ENCODE data around the gene ARHGAP24. TPM values are rescaled to one million over a fixed set of nuclear protein-coding genes. Genes with fewer than 3 reads are reported as not detected.

ARHGAP24 gene
- total RNA-seq, 1 donor from 2014 or later = 30.6 TPM

DNA sequence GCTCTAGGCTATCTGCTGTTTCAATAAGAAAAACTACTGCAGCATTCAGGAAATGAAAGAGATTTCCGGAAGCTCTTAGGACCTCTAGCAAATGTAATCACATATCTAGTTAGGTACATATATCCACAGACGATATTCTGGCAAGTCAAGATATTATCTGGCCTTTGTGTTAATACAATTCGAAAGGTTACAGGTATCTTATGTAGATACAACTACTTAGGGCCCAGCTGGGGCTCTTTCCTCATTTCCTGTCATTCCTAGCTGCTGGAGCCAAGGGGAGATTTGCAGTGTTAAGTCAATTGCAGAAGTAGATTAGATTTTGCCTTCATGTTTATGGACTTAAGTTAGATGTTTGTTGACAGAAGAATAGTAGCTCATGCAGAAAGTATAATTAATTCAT lies 299.5 kb downstream of the ARHGAP24 start:
- no peak for DNase-seq (ENCODE audit: low read depth in 2 of 2)

DNA sequence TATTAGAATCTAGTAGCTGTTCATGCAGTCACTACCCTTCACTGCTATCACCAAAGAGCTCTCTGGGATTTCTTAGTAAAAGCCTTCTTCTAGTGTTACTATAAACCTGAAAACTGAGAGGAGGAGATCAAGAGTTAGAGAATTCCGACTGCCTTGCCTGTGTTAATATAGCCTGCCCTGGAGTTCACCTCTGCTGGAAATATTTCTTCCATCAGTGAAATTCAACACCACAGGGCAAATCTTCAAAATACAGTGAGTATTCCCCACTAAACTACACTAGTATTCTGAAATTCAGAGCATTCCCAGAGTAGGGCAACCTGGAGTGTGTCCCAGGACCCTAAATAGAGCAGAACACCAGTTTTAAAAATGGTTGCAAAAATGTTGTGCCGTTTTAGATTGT lies 301.1 kb downstream of the ARHGAP24 start:
- DNase-seq (ENCODE audit: low read depth in 2 of 2) = peak in 1 of 2 donors; percentile 28

DNA sequence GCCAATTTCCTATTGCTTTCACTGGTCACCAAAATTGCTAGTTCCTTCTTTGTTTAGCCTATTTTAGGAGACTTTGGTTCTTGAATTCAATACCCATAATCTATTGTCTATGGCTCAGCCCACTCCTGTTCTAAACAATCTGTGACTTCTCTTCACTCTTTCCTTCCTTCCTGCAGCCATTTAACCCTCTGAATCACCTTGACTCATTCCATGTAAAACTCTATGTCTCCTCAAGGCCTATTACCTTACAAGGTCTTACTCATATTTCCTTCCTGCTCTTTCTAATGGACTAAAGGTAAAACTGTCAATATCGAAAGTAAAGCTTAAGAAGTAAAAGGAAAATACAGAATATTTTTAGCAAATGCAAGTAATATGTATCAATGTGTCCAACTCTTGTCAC lies 301.6 kb downstream of the ARHGAP24 start:
- DNase-seq (ENCODE audit: low read depth in 2 of 2) = peak; percentile 60 to 92

- peak; percentile 56 to 62 for DNase-seq (ENCODE audit: low read depth in 2 of 2)
Measured at GRCh38 chr4:85777908-85778631, 303.1 kb downstream of the ARHGAP24 start.

- DNase-seq (ENCODE audit: low read depth in 2 of 2) = peak; percentile 68 to 70
Measured at GRCh38 chr4:85778632-85779131, 303.7 kb downstream of the ARHGAP24 start.

- DNase-seq (ENCODE audit: low read depth in 2 of 2) = peak; percentile 74 to 88
Measured at GRCh38 chr4:85779165-85779564, 304.2 kb downstream of the ARHGAP24 start.

DNA sequence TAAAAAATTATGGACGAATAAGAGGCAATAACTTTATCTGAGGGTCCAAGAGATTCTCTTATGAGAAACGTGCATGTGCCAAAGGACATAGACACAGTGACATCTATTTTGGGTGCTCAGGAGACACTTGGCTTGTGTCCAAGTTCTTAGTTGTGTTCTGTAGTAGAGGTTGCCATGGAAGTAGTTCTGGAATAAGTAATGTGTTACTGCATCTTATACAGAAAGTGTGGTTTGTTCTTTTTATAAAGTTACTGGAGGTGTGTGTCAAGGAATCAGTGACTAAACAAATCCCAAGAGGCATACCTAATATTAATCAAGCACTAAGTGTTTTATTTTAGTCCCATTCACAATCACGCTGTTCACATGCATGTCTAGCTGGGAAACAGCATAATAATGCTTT lies 305.7 kb downstream of the ARHGAP24 start:
- peak; percentile 81 to 95 for DNase-seq (ENCODE audit: low read depth in 2 of 2)

DNA sequence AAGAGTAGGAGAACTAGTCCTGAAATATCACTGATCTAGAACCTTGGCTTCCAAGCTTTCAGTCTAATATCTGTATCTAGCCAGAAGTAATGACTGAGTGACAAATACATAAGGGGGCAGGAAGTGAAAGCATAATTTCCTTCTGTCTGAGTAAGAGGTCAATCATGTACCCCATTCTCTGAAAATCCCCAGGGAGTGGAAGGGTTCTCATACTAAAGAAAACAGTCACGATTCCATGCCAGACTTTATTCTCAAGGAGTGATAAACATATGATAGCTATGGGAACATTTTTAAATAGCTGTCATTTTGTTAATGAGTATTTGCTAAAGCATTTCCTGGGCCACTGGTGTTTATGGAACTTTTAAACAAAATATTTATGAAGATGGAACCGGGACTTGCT lies 308.5 kb downstream of the ARHGAP24 start:
- peak; percentile 64 to 98 for DNase-seq (ENCODE audit: low read depth in 2 of 2)

DNA sequence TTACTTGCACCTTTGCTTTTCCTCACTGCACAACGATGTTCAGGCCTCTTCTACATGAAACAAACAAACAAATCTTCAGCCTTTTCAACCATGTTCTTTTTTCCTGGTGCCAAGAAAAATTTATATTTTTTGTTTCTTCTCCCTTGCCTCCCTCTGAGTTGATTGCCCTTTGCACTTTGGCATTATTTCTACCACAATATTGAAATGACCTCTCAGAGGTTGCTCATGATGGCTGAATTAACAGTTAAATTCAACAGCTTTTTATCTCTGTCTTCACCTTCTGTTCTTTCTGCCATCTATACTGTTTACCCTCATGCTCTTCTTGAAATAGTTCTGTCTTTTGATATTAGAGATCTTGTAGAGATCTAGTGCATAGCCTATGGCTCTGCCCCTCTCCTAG lies 308.9 kb downstream of the ARHGAP24 start:
- no peak for DNase-seq (ENCODE audit: low read depth in 2 of 2)

GRCh38 chr4:85784348-85784747 lies 309.4 kb downstream of the ARHGAP24 start:
- DNase-seq (ENCODE audit: low read depth in 2 of 2) = peak; percentile 45 to 68

DNA sequence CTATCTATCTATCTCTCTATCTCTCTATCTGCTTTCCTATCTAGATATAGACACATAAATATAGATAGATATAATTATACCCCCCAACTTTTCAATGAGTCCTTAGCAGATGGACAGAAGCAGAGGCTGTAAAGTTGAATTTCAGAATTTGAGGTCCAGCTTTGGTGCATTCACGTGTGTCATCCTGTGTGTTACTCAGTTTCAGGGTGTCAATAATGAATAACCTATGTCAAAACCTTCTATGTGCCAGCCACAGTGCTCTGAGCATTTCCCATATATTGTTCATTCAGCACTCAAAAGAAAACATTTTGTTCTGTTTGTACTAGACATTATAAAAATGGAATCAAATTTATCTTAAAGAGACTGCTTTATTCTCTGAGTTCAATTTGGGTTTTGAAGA lies 310.0 kb downstream of the ARHGAP24 start:
- no peak for DNase-seq (ENCODE audit: low read depth in 2 of 2)

DNA sequence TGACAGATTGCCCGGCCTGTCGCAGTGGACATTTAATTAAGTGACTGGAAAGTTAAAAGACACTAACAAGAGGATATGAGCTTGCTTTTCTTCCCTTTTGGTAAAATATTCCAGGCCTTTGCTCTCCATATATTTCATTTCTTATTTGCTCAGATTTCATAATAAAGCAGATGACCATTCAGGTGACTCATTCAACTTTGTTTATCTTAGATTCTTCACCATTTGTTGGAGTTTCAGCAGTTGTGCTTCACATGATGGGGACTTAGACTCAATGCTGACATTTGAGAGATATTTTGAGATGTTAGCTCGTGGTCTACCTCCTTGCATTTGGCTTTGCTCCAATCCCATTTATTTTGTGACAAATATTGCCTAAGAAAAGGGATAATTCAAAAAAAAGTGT lies 312.2 kb downstream of the ARHGAP24 start:
- peak; percentile 52 to 90 for DNase-seq (ENCODE audit: low read depth in 2 of 2)

DNA sequence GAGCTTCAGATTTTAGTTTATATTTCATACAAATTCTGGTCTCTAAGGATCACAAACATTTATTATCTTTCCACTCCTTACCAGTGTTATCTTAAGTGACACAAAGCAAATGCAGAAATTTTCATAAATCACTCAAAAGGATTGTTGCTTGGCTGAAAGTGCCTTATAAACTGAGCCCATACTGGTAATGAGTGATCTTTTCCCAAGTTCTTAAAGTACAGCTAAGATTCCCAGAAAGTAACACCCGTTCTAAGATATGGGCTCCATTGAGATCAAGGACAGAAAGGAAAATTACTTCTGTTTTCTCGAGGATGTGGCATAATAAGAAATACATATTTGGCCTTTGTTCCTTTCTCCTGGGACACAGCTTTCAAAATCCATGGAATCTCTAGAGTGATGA lies 313.7 kb downstream of the ARHGAP24 start:
- DNase-seq (ENCODE audit: low read depth in 2 of 2) = no peak

GRCh38 chr4:85789241-85789640 lies 314.3 kb downstream of the ARHGAP24 start:
- no peak for DNase-seq (ENCODE audit: low read depth in 2 of 2)

- peak in 1 of 2 donors; percentile 35 for DNase-seq (ENCODE audit: low read depth in 2 of 2)
Measured at GRCh38 chr4:85790582-85790981, 315.6 kb downstream of the ARHGAP24 start.

DNA sequence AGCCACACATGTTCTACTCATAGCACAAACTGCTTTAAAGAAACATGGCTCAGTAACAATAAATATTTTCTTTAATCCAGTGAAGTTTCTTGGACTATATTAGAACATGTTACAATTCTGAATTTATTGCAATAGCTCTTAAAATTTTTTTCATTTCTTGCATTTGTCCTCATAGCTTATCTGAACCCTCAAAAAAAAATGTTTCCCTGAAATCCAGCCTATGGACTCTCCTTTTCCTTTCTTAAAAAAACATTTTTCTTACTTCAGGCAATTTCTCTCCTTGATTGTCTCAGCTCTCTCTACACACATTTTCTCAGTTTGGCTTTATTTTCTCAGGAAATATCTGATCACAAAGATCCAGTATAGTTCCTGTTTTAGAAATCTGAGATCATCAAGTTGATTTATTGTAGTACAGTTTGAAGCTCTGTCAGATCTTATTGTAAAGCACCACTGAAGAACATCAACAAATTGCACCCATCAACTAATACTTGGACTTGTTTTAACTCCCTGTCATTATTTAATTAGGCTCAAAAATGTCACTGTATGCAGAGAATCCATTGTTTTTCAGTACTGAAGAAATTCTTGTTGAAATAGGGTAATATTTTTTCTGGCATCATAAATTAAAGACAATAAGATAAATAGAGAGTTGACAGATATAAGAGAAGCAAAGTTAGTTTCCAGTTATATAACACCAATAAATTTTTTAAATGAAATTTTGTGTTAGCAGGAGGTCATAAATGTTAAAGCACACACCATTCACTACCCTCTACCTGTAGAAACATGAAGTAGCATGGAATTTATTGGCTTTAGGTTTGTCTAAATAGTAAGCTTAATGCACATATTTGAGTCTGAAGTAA lies 317.7 kb downstream of the ARHGAP24 start:
- peak; percentile 21 to 79 for DNase-seq (ENCODE audit: low read depth in 2 of 2)

DNA sequence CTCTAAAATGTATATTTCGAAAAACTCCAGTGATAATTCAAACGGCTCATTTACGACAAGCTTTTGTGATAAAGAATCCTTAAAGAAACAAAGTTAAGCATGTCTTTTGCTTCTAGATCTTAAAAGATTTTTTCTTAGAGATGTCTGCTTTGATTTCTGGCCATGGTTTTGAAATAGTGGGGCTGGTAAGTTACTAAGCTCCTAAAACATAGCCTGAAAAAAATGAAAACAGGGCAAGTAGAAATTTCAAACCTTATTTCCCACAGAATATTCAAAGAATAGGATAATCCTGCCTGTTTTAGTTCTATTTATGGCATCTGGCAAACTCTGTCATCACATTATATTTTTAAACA lies 318.3 kb downstream of the ARHGAP24 start:
- DNase-seq (ENCODE audit: low read depth in 2 of 2) = no peak

GRCh38 chr4:85798012-85798770 lies 323.2 kb downstream of the ARHGAP24 start:
- no peak for DNase-seq (ENCODE audit: low read depth in 2 of 2)

DNA sequence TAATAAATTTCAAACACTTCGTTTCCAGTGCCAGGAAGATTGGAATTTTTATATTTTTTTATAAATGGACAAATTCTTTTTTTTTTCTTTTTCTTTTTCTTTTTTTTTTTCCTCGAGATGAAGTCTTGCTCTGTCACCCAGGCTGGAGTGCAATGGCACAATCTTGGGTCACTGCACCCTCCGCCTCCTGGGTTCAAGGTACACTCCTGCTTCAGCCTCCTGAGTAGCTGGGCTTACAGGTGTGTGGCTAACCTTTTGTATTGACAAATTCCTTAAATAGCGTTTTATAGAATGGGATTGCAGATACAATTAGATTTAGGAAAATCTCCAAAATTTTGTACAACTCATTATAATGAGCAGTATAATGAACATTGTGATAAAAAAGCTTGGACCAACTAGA lies 328.9 kb downstream of the ARHGAP24 start:
- DNase-seq (ENCODE audit: low read depth in 2 of 2) = no peak

GRCh38 chr4:85805891-85806290 lies 330.9 kb downstream of the ARHGAP24 start:
- no peak for DNase-seq (ENCODE audit: low read depth in 2 of 2)

DNA sequence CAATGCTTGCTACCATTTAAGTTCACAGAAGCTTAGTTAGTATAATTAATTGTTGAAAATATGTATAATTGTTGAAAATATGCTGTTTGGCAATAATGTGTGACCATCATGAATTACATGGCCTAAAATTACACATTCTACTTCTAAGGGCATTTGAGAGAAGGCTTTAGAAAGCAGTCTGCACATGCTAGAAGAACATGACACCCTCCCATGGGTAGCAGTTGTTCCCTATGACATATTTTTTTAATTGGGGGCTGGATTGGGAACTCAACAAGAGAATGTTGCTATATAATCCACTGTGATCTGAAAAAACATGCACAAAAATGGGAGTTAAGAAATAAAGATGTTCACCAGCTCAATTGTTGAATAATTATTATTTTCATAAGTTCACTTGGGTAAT lies 331.4 kb downstream of the ARHGAP24 start:
- DNase-seq (ENCODE audit: low read depth in 2 of 2) = no peak

Measured in lung microvascular endothelial cell (primary cell).